Mesenchymal stem cell (in vitro differentiated cells and primary cell): ENCODE data around the gene MED15.

Experiments used
- DNase-seq: peaks from one replicate; pipeline ENCODE4 v3.0.0-alpha.2; 2013
- H2AFZ ChIP-seq: one replicate; pipeline ENCODE4 v1.6.1; 2013; ENCODE audit warnings: low read depth, mild to moderate bottlenecking, control low read depth, inconsistent platforms, low read length, moderate library complexity
- H2AK5ac ChIP-seq: 2 replicates; pipeline ENCODE4 v1.6.1; 2013; ENCODE audit warnings: low read length, moderate library complexity, mild to moderate bottlenecking, inconsistent platforms; ENCODE audit not compliant: severe bottlenecking
- H2BK120ac ChIP-seq: one replicate; pipeline ENCODE4 v1.6.1; 2013; ENCODE audit warnings: low read depth, mild to moderate bottlenecking, inconsistent platforms, low read length, moderate library complexity
- H2BK12ac ChIP-seq, 2 experiments: one replicate each; pipeline ENCODE4 v1.6.1; 2013; ENCODE audit warnings: inconsistent platforms in 2 of 2, low read length in 2 of 2, mild to moderate bottlenecking in 2 of 2, moderate library complexity in 2 of 2, control low read depth in 1 of 2
- H2BK15ac ChIP-seq: one replicate; pipeline ENCODE4 v1.6.1; 2013; ENCODE audit warnings: mild to moderate bottlenecking, low read depth, inconsistent platforms; ENCODE audit not compliant: poor library complexity, severe bottlenecking
- H2BK5ac ChIP-seq: 2 replicates; pipeline ENCODE4 v1.6.1; 2013; ENCODE audit warnings: low read depth, mild to moderate bottlenecking, low read length, control low read depth, inconsistent platforms; ENCODE audit not compliant: poor library complexity, severe bottlenecking
- H3K14ac ChIP-seq, 2 experiments: one replicate each; pipeline ENCODE4 v1.6.1; 2013; ENCODE audit warnings: inconsistent platforms in 2 of 2, low read length in 2 of 2, control low read depth in 1 of 2, mild to moderate bottlenecking in 1 of 2, moderate library complexity in 1 of 2
- H3K18ac ChIP-seq, 2 experiments: one replicate each; pipeline ENCODE4 v1.6.1; 2013; ENCODE audit warnings: inconsistent platforms in 2 of 2, low read length in 2 of 2, control low read depth in 1 of 2, low read depth in 1 of 2, mild to moderate bottlenecking in 1 of 2
- H3K23ac ChIP-seq, 2 experiments: one replicate each; pipeline ENCODE4 v1.6.1; 2013; ENCODE audit warnings: inconsistent platforms in 2 of 2, low read length in 2 of 2, mild to moderate bottlenecking in 2 of 2, moderate library complexity in 2 of 2, control low read depth in 1 of 2
- H3K27ac ChIP-seq: 2 replicates; pipeline ENCODE4 v1.5.1; 2013; ENCODE audit warnings: mild to moderate bottlenecking, moderate library complexity, low read length, control low read depth, inconsistent platforms; ENCODE audit not compliant: poor library complexity, severe bottlenecking
- H3K27me3 ChIP-seq, 2 experiments: 2 replicates each; pipeline versions ENCODE4 v1.6.1 to v1.7.0; 2013; ENCODE audit warnings: low read length in 2 of 2, mild to moderate bottlenecking in 2 of 2, moderate library complexity in 2 of 2, control low read depth in 1 of 2, inconsistent platforms in 1 of 2; ENCODE audit not compliant: control insufficient read depth in 1 of 2, insufficient read depth in 1 of 2
- H3K36me3 ChIP-seq, 2 experiments: 2 replicates each; pipeline versions ENCODE4 v1.6.1 to v1.7.0; 2013; ENCODE audit warnings: low read length in 2 of 2, control low read depth in 1 of 2, inconsistent platforms in 1 of 2, low read depth in 1 of 2, mild to moderate bottlenecking in 1 of 2; ENCODE audit not compliant: insufficient read depth in 2 of 2, control insufficient read depth in 1 of 2
- H3K4ac ChIP-seq, 2 experiments: one replicate each; pipeline ENCODE4 v1.6.1; 2013; ENCODE audit warnings: inconsistent platforms in 2 of 2, low read length in 2 of 2, mild to moderate bottlenecking in 2 of 2, moderate library complexity in 2 of 2, control low read depth in 1 of 2, low read depth in 1 of 2
- H3K4me1 ChIP-seq: 2 replicates; pipeline ENCODE4 v1.6.1; 2013; ENCODE audit warnings: low read depth, low read length, control low read depth; ENCODE audit not compliant: control insufficient read depth, insufficient read depth
- H3K4me2 ChIP-seq: 2 replicates; pipeline ENCODE4 v1.6.1; 2013; ENCODE audit warnings: low read length, mild to moderate bottlenecking, inconsistent platforms; ENCODE audit not compliant: poor library complexity, severe bottlenecking
- H3K4me3 ChIP-seq, 2 experiments: 2 replicates each; pipeline versions ENCODE4 v1.5.1 to v1.7.0; 2013; ENCODE audit warnings: low read length in 2 of 2, mild to moderate bottlenecking in 2 of 2, control low read depth in 1 of 2, low read depth in 1 of 2; ENCODE audit not compliant: insufficient read depth in 1 of 2
- H3K79me1 ChIP-seq: replicated peaks from 2 replicates; pipeline ENCODE4 v1.6.1; 2013; ENCODE audit warnings: mild to moderate bottlenecking, control low read depth, low read length, inconsistent platforms; ENCODE audit not compliant: poor library complexity, severe bottlenecking
- H3K9ac ChIP-seq: 2 replicates; pipeline ENCODE4 v1.7.0; 2013; ENCODE audit warnings: mild to moderate bottlenecking, low read length, moderate library complexity
- H3K9me3 ChIP-seq: 2 replicates; pipeline ENCODE4 v1.7.0; 2013; ENCODE audit warnings: mild to moderate bottlenecking, low read length; ENCODE audit not compliant: control insufficient read depth
- H4K8ac ChIP-seq: one replicate; pipeline ENCODE4 v1.6.1; 2013; ENCODE audit warnings: inconsistent platforms, mild to moderate bottlenecking, low read length, moderate library complexity
- H4K91ac ChIP-seq: one replicate; pipeline ENCODE4 v1.6.1; 2013; ENCODE audit warnings: mild to moderate bottlenecking, low read length, inconsistent platforms
- WGBS: methylation state at CpG from one replicate; pipeline ENCODE4 v1.1.7; 2013; ENCODE audit warnings: mixed read lengths; 5-methylcytosine and 5-hydroxymethylcytosine counted together

MED15 gene

GRCh38 chr22:20495861-20496681, 11.3 kb upstream of the MED15 start:
- peak overlapping the region; percentile 57 to 92 for H3K4me3 ChIP-seq
- no peaks in the 10 kb centered on the region for H3K9me3 ChIP-seq
- H3K4me1 ChIP-seq, result peaks cover 11% of the 10 kb centered on the region
- peak overlapping the region; percentile 10 for H2BK5ac ChIP-seq
- H3K79me1 ChIP-seq, result peaks cover 34% of the 10 kb centered on the region
- H4K8ac ChIP-seq, result no peak overlapping the region
- peak; percentile 93 for DNase-seq
- peak overlapping the region; percentile 4 to 94 for H3K18ac ChIP-seq
- H2AK5ac ChIP-seq, result no peak overlapping the region
- H3K23ac ChIP-seq, result no peak overlapping the region
- peak overlapping the region; percentile 60 for H3K27ac ChIP-seq
- WGBS, result 2% methylated on average over 53 of the region's 54 CpGs
- H3K36me3 ChIP-seq, result peaks cover 2 to 5% of the 10 kb centered on the region in 2 experiments
- H3K4me2 ChIP-seq, result peak overlapping the region; percentile 58
- no peak overlapping the region for H2BK120ac ChIP-seq
- peak overlapping the region in 1 of 2 experiments; percentile 85 for H3K14ac ChIP-seq
- H3K4ac ChIP-seq, result peak overlapping the region in 1 of 2 experiments; percentile 65
- no peak overlapping the region for H2AFZ ChIP-seq
- no peaks in the 10 kb centered on the region for H3K27me3 ChIP-seq
- no peak overlapping the region for H2BK15ac ChIP-seq
- peak overlapping the region in 1 of 2 experiments; percentile 54 for H2BK12ac ChIP-seq
- peak overlapping the region; percentile 5 for H4K91ac ChIP-seq
- H3K9ac ChIP-seq, result peak overlapping the region; percentile 93

GRCh38 chr22:20497426-20497825, 10.0 kb upstream of the MED15 start:
- H3K4me1 ChIP-seq, result peaks cover 11% of the 10 kb centered on the region
- H3K27ac ChIP-seq, result no peak overlapping the region
- H2BK15ac ChIP-seq, result no peak overlapping the region
- H2AFZ ChIP-seq, result no peak overlapping the region
- no peak overlapping the region for H4K91ac ChIP-seq
- H3K9ac ChIP-seq, result peak overlapping the region; percentile 15
- no peak overlapping the region for H3K4me3 ChIP-seq
- H3K23ac ChIP-seq, result no peak overlapping the region
- no peaks in the 10 kb centered on the region for H3K9me3 ChIP-seq
- H3K36me3 ChIP-seq, result peaks cover 5% of the 10 kb centered on the region in 2 experiments
- no peak overlapping the region for H3K4me2 ChIP-seq
- no peak overlapping the region for H2AK5ac ChIP-seq
- no peak overlapping the region for H2BK120ac ChIP-seq
- H3K18ac ChIP-seq, result no peak overlapping the region
- no peaks in the 10 kb centered on the region for H3K27me3 ChIP-seq
- no peak overlapping the region for H2BK5ac ChIP-seq
- H3K4ac ChIP-seq, result no peak overlapping the region
- H3K14ac ChIP-seq, result no peak overlapping the region
- H4K8ac ChIP-seq, result no peak overlapping the region
- no peak for DNase-seq
- peaks cover 28% of the 10 kb centered on the region for H3K79me1 ChIP-seq
- no peak overlapping the region for H2BK12ac ChIP-seq
- 93% methylated on average over 3 of the region's 3 CpGs for WGBS

GRCh38 chr22:20498913-20499312, 8.5 kb upstream of the MED15 start:
- WGBS, result 80% methylated on average over 3 of the region's 3 CpGs
- Histone ChIP-seq H3K27me3 (no peaks in the 10 kb centered on the region), H4K91ac (no peak overlapping the region), H2BK15ac (no peak overlapping the region), H2BK12ac (no peak overlapping the region), H3K36me3 (peaks cover 5% of the 10 kb centered on the region in 2 experiments), H3K23ac (no peak overlapping the region), H3K4me3 (no peak overlapping the region), H2BK5ac (no peak overlapping the region), H2AFZ (no peak overlapping the region), H4K8ac (no peak overlapping the region), H3K4me1 (peaks cover 14% of the 10 kb centered on the region), H2AK5ac (no peak overlapping the region), H3K4ac (no peak overlapping the region), H3K18ac (no peak overlapping the region), H3K9ac (no peak overlapping the region), H3K27ac (no peak overlapping the region), H3K14ac (no peak overlapping the region), H3K9me3 (no peaks in the 10 kb centered on the region), H3K4me2 (no peak overlapping the region), H3K79me1 (peaks cover 18% of the 10 kb centered on the region), H2BK120ac (no peak overlapping the region)
- no peak for DNase-seq

- peaks cover 14% of the 10 kb centered on the region for H3K79me1 ChIP-seq
- no peak overlapping the region for H3K14ac ChIP-seq
- H3K9me3 ChIP-seq, result no peaks in the 10 kb centered on the region
- no peak overlapping the region for H3K27ac ChIP-seq
- no peak for DNase-seq
- no peak overlapping the region for H3K9ac ChIP-seq
- no peak overlapping the region for H2BK5ac ChIP-seq
- no peak overlapping the region for H4K8ac ChIP-seq
- H3K18ac ChIP-seq, result no peak overlapping the region
- H2AFZ ChIP-seq, result no peak overlapping the region
- no peak overlapping the region for H2BK120ac ChIP-seq
- WGBS, result 95% methylated on average over 7 of the region's 7 CpGs
- H3K4me3 ChIP-seq, result no peak overlapping the region
- peaks cover 5% of the 10 kb centered on the region in 2 experiments for H3K36me3 ChIP-seq
- no peak overlapping the region for H3K4me2 ChIP-seq
- H3K4me1 ChIP-seq, result peaks cover 13% of the 10 kb centered on the region
- H2BK12ac ChIP-seq, result no peak overlapping the region
- H4K91ac ChIP-seq, result no peak overlapping the region
- no peaks in the 10 kb centered on the region for H3K27me3 ChIP-seq
- H2AK5ac ChIP-seq, result no peak overlapping the region
- H3K23ac ChIP-seq, result no peak overlapping the region
- H2BK15ac ChIP-seq, result no peak overlapping the region
- no peak overlapping the region for H3K4ac ChIP-seq
These were observed 7.6 kb upstream of the MED15 start for GRCh38 chr22:20499769-20500168.
